ENCODE results near the gene ELMO1. TPM values are rescaled to one million over a fixed set of nuclear protein-coding genes. Genes with fewer than 3 reads are reported as not detected.

The ELMO1 gene
- total and polyA plus RNA-seq, 2 experiments from 2014 or later: 6.5 to 24.9 TPM

DNA sequence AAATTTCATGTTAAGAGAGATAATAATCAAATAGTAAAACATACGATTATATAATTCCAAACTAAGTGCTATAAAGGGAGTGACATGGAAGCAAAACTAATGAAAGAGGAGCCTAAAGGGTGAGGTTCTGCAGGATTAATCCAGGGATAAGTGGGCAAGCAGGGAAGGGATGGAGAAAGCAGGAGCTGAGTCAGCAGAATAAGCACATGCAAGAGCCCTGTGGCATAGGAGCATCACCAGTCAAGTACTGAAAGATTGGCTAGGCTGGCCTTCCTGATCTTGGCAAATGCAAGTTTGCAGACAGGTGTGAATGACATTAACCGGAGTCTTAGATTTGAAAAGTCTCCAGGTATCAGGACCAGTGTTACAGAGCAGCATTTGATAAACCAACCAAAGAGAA lies 336.4 kb downstream of the ELMO1 start:
- H3K4me3 ChIP-seq: no peak overlapping the region

GRCh38 chr7:37111459-37111858 lies 337.2 kb downstream of the ELMO1 start:
- H3K27ac Mint-ChIP-seq: no peak overlapping the region
- no peaks in the 10 kb centered on the region for H3K27me3 ChIP-seq (ENCODE audit: insufficient read depth)
- H4K20me1 ChIP-seq (replicated peaks; ENCODE audit: insufficient read depth): no peaks in the 10 kb centered on the region

More for the DNA sequence above, 336.4 kb downstream of the ELMO1 start:
- H3K36me3 Mint-ChIP-seq (ENCODE audit: low read depth): peaks cover 7% of the 10 kb centered on the region; the same call in 2 of the 3 replicates
- no peaks in the 10 kb centered on the region; the same call in 2 of the 3 replicates for H3K9me3 Mint-ChIP-seq
- no peak overlapping the region for H3K27ac ChIP-seq (ENCODE audit: low read depth)
- no peak overlapping the region for H2AFZ ChIP-seq
- ATAC-seq (no peak), DNase-seq (ENCODE audit: low spot score) (no peak)
- H3K36me3 ChIP-seq (ENCODE audit: insufficient read depth): no peaks in the 10 kb centered on the region
- no peak overlapping the region for H3K4me2 ChIP-seq
- peaks cover 10% of the 10 kb centered on the region for H3K4me1 Mint-ChIP-seq
- no peaks in the 10 kb centered on the region for H4K20me1 ChIP-seq (replicated peaks; ENCODE audit: insufficient read depth)
- H3K4me1 ChIP-seq (ENCODE audit: insufficient read depth): no peaks in the 10 kb centered on the region
- no peak for TF ChIP-seq POLR2AphosphoS5 (IDR thresholded peaks at IDR 0.05; ENCODE audit: low read depth)
- no peaks in the 10 kb centered on the region for H3K27me3 ChIP-seq (ENCODE audit: insufficient read depth)
- peak overlapping the region; percentile 41; the same call in 1 of the 2 replicates for H3K27ac Mint-ChIP-seq
- no peak overlapping the region for H3K4me3 Mint-ChIP-seq
- H3K27me3 Mint-ChIP-seq (ENCODE audit: insufficient read depth, low read depth, poor library complexity): no peaks in the 10 kb centered on the region
- H3K9me2 ChIP-seq (ENCODE audit: insufficient read depth): peaks cover 2% of the 10 kb centered on the region
- no peaks in the 10 kb centered on the region for H3F3A ChIP-seq (replicated peaks; ENCODE audit: low read depth)
- no peaks in the 10 kb centered on the region for H3K79me2 ChIP-seq (replicated peaks; ENCODE audit: insufficient read depth)

GRCh38 chr7:37110660-37111424 lies 337.8 kb downstream of the ELMO1 start:
- Histone ChIP-seq H3K9me2 (ENCODE audit: insufficient read depth) (peaks cover 2% of the 10 kb centered on the region), H3F3A (replicated peaks; ENCODE audit: low read depth) (no peaks in the 10 kb centered on the region), H3K36me3 (ENCODE audit: insufficient read depth) (no peaks in the 10 kb centered on the region), H3K27ac (ENCODE audit: low read depth) (no peak overlapping the region), H3K4me2 (no peak overlapping the region), H3K4me3 (no peak overlapping the region), H3K4me1 (ENCODE audit: insufficient read depth) (no peaks in the 10 kb centered on the region), H3K27me3 (ENCODE audit: insufficient read depth) (no peaks in the 10 kb centered on the region), H3K79me2 (replicated peaks; ENCODE audit: insufficient read depth) (no peaks in the 10 kb centered on the region), H2AFZ (no peak overlapping the region), H4K20me1 (replicated peaks; ENCODE audit: insufficient read depth) (no peaks in the 10 kb centered on the region)
- Mint-ChIP-seq H3K27me3 (ENCODE audit: insufficient read depth, low read depth, poor library complexity) (no peaks in the 10 kb centered on the region), H3K9me3 (no peaks in the 10 kb centered on the region), H3K4me1 (no peaks in the 10 kb centered on the region), H3K4me3 (no peak overlapping the region), H3K27ac (peak overlapping the region; percentile 28; the same call in 1 of the 2 replicates), H3K36me3 (ENCODE audit: low read depth) (peaks cover 7% of the 10 kb centered on the region; the same call in 2 of the 3 replicates)
- ATAC-seq: no peak
- no peak for DNase-seq (ENCODE audit: low spot score)
- TF ChIP-seq, protein P1, sequence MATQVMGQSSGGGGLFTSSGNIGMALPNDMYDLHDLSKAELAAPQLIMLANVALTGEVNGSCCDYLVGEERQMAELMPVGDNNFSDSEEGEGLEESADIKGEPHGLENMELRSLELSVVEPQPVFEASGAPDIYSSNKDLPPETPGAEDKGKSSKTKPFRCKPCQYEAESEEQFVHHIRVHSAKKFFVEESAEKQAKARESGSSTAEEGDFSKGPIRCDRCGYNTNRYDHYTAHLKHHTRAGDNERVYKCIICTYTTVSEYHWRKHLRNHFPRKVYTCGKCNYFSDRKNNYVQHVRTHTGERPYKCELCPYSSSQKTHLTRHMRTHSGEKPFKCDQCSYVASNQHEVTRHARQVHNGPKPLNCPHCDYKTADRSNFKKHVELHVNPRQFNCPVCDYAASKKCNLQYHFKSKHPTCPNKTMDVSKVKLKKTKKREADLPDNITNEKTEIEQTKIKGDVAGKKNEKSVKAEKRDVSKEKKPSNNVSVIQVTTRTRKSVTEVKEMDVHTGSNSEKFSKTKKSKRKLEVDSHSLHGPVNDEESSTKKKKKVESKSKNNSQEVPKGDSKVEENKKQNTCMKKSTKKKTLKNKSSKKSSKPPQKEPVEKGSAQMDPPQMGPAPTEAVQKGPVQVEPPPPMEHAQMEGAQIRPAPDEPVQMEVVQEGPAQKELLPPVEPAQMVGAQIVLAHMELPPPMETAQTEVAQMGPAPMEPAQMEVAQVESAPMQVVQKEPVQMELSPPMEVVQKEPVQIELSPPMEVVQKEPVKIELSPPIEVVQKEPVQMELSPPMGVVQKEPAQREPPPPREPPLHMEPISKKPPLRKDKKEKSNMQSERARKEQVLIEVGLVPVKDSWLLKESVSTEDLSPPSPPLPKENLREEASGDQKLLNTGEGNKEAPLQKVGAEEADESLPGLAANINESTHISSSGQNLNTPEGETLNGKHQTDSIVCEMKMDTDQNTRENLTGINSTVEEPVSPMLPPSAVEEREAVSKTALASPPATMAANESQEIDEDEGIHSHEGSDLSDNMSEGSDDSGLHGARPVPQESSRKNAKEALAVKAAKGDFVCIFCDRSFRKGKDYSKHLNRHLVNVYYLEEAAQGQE (IDR thresholded peaks at IDR 0.05; ENCODE audit: unreplicated experiment): no peak
- TF ChIP-seq NANOG (IDR thresholded peaks at IDR 0.05; ENCODE audit: borderline replicate concordance): no peak
- no peak for TF ChIP-seq EZH2 (IDR thresholded peaks at IDR 0.05; ENCODE audit: low read depth, unreplicated experiment)
- no peak for TF ChIP-seq EZH2phosphoT487 (IDR thresholded peaks at IDR 0.05; ENCODE audit: unreplicated experiment)
- TF ChIP-seq JUNB (IDR thresholded peaks at IDR 0.05; ENCODE audit: unreplicated experiment): no peak
- TF ChIP-seq CREB1 (CRISPR knock-in tag; IDR thresholded peaks at IDR 0.05; ENCODE audit: low read depth): no peak

More at GRCh38 chr7:37111459-37111858, 337.2 kb downstream of the ELMO1 start:
- Mint-ChIP-seq H3K27me3 (ENCODE audit: insufficient read depth, low read depth, poor library complexity) (no peaks in the 10 kb centered on the region), H3K4me3 (no peak overlapping the region), H3K9me3 (no peaks in the 10 kb centered on the region), H3K4me1 (peaks cover 3% of the 10 kb centered on the region; the same call in 1 of the 3 replicates), H3K36me3 (ENCODE audit: low read depth) (peaks cover 7% of the 10 kb centered on the region; the same call in 2 of the 3 replicates)
- H3K36me3 ChIP-seq (ENCODE audit: insufficient read depth): no peaks in the 10 kb centered on the region
- H3K4me2 ChIP-seq: no peak overlapping the region
- DNase-seq (ENCODE audit: low spot score) (no peak), ATAC-seq (no peak)
- no peaks in the 10 kb centered on the region for H3F3A ChIP-seq (replicated peaks; ENCODE audit: low read depth)
- H3K4me3 ChIP-seq: no peak overlapping the region
- H3K27ac ChIP-seq (ENCODE audit: low read depth): no peak overlapping the region
- H3K79me2 ChIP-seq (replicated peaks; ENCODE audit: insufficient read depth): no peaks in the 10 kb centered on the region
- H2AFZ ChIP-seq: no peak overlapping the region
- H3K4me1 ChIP-seq (ENCODE audit: insufficient read depth): no peaks in the 10 kb centered on the region
- no peak for TF ChIP-seq ZNF331 (CRISPR knock-in tag; IDR thresholded peaks at IDR 0.05; ENCODE audit: low read depth)
- TF ChIP-seq JUNB (IDR thresholded peaks at IDR 0.05; ENCODE audit: unreplicated experiment): no peak
- no peak for TF ChIP-seq EZH2 (IDR thresholded peaks at IDR 0.05; ENCODE audit: low read depth, unreplicated experiment)
- peaks cover 2% of the 10 kb centered on the region for H3K9me2 ChIP-seq (ENCODE audit: insufficient read depth)

Data from GM23338 (cell line).